HepG2 (cell line): ENCODE results near the gene DTYMK. TPM values are rescaled to one million over a fixed set of nuclear protein-coding genes. Genes with fewer than 3 reads are reported as not detected.

Experiments
- FOXA3 ChIP-seq: IDR thresholded peaks from 2 replicates; pipeline ENCODE4 v1.6.1; 2016; ENCODE audit warnings: missing genetic modification reagents, missing compliant biosample characterization
- HES4 ChIP-seq: sonication (generic); formaldehyde crosslinking; IDR thresholded peaks from 2 replicates; pipeline ENCODE4 v1.9.0; 2021; ENCODE audit warnings: mild to moderate bottlenecking, missing genetic modification reagents, borderline replicate concordance
- RARA ChIP-seq: IDR thresholded peaks from 2 replicates; pipeline ENCODE4 v1.6.1; 2016; ENCODE audit warnings: missing genetic modification reagents, missing compliant biosample characterization
- SP5 ChIP-seq: IDR thresholded peaks from 2 replicates; pipeline ENCODE4 v1.6.1; 2016; ENCODE audit warnings: low read depth, borderline replicate concordance
- TEAD3 ChIP-seq: optimal IDR thresholded peaks from 2 replicates; pipeline ENCODE3; 2016; ENCODE audit warnings: borderline replicate concordance
- ZC3H13 ChIP-seq: sonication (generic); formaldehyde crosslinking; IDR thresholded peaks from 2 replicates; pipeline ENCODE4 v1.8.1; 2023; ENCODE audit warnings: mild to moderate bottlenecking, missing genetic modification reagents, moderate library complexity
- ZNF224 ChIP-seq: sonication (generic); formaldehyde crosslinking; IDR thresholded peaks from 2 replicates; pipeline ENCODE4 v1.5.0; 2020; ENCODE audit warnings: mild to moderate bottlenecking, missing genetic modification reagents
- ZNF235 ChIP-seq: sonication (generic); formaldehyde crosslinking; IDR thresholded peaks from 2 replicates; pipeline ENCODE4 v1.8.1; 2023; ENCODE audit warnings: mild to moderate bottlenecking, missing genetic modification reagents, borderline replicate concordance
- ZNF343 ChIP-seq: sonication (generic); formaldehyde crosslinking; IDR thresholded peaks from 2 replicates; pipeline ENCODE4 v1.4.0; 2020; ENCODE audit warnings: mild to moderate bottlenecking, missing genetic modification reagents
- ZNF547 ChIP-seq: sonication (generic); formaldehyde crosslinking; IDR thresholded peaks from 2 replicates; pipeline ENCODE4 v1.5.1; 2020; ENCODE audit warnings: mild to moderate bottlenecking, missing genetic modification reagents
- ZNF746 ChIP-seq: sonication (generic); formaldehyde crosslinking; IDR thresholded peaks from 2 replicates; pipeline ENCODE4 v1.8.0; 2022; ENCODE audit warnings: mild to moderate bottlenecking, missing genetic modification reagents
- ZNF83 ChIP-seq: sonication (generic); formaldehyde crosslinking; IDR thresholded peaks from 2 replicates; pipeline ENCODE4 v1.4.0; 2020; ENCODE audit warnings: missing genetic modification reagents, mild to moderate bottlenecking, borderline replicate concordance
- ZSCAN21 ChIP-seq: sonication (generic); formaldehyde crosslinking; IDR thresholded peaks from 2 replicates; pipeline ENCODE4 v1.8.0; 2022; ENCODE audit warnings: mild to moderate bottlenecking, missing genetic modification reagents, moderate library complexity, borderline replicate concordance
- ZSCAN29 ChIP-seq: sonication (generic); formaldehyde crosslinking; conservative IDR thresholded peaks from 2 replicates; pipeline ENCODE4 v1.4.0; 2020; ENCODE audit warnings: mild to moderate bottlenecking, missing genetic modification reagents
- polyA plus RNA-seq, 8 experiments: library from polyadenylated mRNA; depleted of rRNA in 3 of 8; stranded (reverse) in 7 of 8; unstranded in 1 of 8; fragments of >200 nt; fragmentation: Illumina TruSeq in 4 of 8; extraction: Trizol in 4 of 8; gene quantifications; 2 replicates each; pipeline versions ENCODE4 v1.2.1 to v1.2.3, GENCODE V29; 2011 to 2016; ENCODE audit warnings: low read depth in 4 of 8, missing spikeins in 1 of 8, mixed read lengths in 1 of 8; ENCODE audit not compliant: insufficient read depth in 1 of 8
- total RNA-seq, 5 experiments: library from RNA; depleted of rRNA; stranded (reverse); fragments of >200 nt; fragmentation: Illumina TruSeq; extraction: Trizol; gene quantifications; 2 replicates each; pipeline ENCODE4 v1.2.3, GENCODE V29; 2016; ENCODE audit warnings: low read depth in 1 of 5
- TF ChIP-seq, protein P1 (sequence below): sonication (generic); formaldehyde crosslinking; IDR thresholded peaks from 2 replicates; pipeline ENCODE4 v1.4.0; 2020; ENCODE audit warnings: mild to moderate bottlenecking, missing genetic modification reagents
- TF ChIP-seq, protein P2 (sequence below): sonication (generic); formaldehyde crosslinking; IDR thresholded peaks from 2 replicates; pipeline ENCODE4 v1.4.0; 2020; ENCODE audit warnings: missing genetic modification reagents, mild to moderate bottlenecking, borderline replicate concordance
- TF ChIP-seq, protein P3 (sequence below): sonication (generic); formaldehyde crosslinking; IDR thresholded peaks from 2 replicates; pipeline ENCODE4 v1.4.0; 2020; ENCODE audit warnings: missing genetic modification reagents
- TF ChIP-seq, protein P4 (sequence below): sonication (generic); formaldehyde crosslinking; IDR thresholded peaks from 2 replicates; pipeline ENCODE4 v1.8.1; 2023; ENCODE audit warnings: mild to moderate bottlenecking, missing genetic modification reagents
- TF ChIP-seq, protein P5 (sequence below): sonication (generic); formaldehyde crosslinking; IDR thresholded peaks from 2 replicates; pipeline ENCODE4 v1.5.0; 2020; ENCODE audit warnings: missing genetic modification reagents, mild to moderate bottlenecking, borderline replicate concordance

Gene DTYMK
- total and polyA plus RNA-seq, 2 of the 13 experiments (the other 11 are each of a cell fraction or from before 2014, with no cell fraction given), result 57.5 to 134 TPM

DNA sequence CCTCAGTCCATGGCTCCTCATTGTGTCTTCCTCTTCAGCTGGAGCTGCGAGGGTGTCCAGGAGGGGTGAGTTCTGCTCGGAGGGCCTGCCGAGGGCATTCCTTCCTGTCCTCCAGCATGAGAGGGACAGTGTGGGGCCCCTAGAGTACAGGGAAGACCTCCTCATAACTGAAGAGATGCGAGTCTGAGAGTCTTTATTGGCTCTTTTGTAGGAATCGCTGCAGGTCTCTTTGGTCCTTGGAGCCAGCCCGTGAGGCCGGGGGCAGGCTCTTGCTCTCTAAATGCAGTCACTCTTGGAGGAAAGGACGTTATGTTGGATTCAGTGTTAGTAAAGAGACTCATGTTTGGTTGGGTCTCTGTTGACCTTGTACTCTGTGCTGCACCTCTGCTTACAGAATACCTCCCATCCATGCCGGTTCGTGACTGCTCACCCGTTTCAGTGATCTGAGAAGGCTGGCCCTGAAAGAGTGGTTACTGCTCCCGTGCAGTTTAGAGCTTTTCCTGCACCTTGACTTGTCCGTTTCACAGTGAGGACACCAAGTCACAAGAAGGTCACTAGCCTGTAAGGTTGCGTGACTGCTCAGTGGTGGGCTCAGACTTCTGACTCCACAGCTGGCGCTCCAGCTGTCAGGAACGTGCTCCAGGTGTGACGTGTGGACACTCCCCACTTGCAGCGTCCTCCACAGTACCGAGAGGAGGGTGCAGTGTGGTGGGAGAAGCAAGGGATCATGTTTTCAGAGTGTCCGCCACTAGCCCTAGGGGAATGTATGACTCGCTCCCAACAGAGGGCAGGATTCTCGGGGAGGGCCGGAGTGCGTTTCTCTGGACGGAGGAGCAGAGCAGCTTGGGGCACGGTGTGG, 41.3 kb downstream of the DTYMK start (continued):
- TF ChIP-seq, protein P1, sequence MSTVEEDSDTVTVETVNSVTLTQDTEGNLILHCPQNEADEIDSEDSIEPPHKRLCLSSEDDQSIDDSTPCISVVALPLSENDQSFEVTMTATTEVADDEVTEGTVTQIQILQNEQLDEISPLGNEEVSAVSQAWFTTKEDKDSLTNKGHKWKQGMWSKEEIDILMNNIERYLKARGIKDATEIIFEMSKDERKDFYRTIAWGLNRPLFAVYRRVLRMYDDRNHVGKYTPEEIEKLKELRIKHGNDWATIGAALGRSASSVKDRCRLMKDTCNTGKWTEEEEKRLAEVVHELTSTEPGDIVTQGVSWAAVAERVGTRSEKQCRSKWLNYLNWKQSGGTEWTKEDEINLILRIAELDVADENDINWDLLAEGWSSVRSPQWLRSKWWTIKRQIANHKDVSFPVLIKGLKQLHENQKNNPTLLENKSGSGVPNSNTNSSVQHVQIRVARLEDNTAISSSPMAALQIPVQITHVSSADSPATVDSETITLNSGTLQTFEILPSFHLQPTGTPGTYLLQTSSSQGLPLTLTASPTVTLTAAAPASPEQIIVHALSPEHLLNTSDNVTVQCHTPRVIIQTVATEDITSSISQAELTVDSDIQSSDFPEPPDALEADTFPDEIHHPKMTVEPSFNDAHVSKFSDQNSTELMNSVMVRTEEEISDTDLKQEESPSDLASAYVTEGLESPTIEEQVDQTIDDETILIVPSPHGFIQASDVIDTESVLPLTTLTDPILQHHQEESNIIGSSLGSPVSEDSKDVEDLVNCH (CRISPR knock-in tag), result no peak
- TF ChIP-seq TEAD3 (CRISPR knock-in tag), result peak; percentile 69
- peak; percentile 60; the same call in 1 of the 2 replicates for TF ChIP-seq ZNF746 (CRISPR knock-in tag)
- peak; percentile 55; the same call in 1 of the 2 replicates for TF ChIP-seq ZSCAN29 (CRISPR knock-in tag)
- TF ChIP-seq, protein P2, sequence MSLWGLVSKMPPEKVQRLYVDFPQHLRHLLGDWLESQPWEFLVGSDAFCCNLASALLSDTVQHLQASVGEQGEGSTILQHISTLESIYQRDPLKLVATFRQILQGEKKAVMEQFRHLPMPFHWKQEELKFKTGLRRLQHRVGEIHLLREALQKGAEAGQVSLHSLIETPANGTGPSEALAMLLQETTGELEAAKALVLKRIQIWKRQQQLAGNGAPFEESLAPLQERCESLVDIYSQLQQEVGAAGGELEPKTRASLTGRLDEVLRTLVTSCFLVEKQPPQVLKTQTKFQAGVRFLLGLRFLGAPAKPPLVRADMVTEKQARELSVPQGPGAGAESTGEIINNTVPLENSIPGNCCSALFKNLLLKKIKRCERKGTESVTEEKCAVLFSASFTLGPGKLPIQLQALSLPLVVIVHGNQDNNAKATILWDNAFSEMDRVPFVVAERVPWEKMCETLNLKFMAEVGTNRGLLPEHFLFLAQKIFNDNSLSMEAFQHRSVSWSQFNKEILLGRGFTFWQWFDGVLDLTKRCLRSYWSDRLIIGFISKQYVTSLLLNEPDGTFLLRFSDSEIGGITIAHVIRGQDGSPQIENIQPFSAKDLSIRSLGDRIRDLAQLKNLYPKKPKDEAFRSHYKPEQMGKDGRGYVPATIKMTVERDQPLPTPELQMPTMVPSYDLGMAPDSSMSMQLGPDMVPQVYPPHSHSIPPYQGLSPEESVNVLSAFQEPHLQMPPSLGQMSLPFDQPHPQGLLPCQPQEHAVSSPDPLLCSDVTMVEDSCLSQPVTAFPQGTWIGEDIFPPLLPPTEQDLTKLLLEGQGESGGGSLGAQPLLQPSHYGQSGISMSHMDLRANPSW, result 0 out of 2 replicates have a peak, but pooled peaks have one; percentile 79
- peak; percentile 69; the same call in 1 of the 2 replicates for TF ChIP-seq ZNF224
- TF ChIP-seq ZC3H13 (CRISPR knock-in tag), result peak; percentile 84; the same call in 1 of the 2 replicates
- TF ChIP-seq ZSCAN21, result peak; percentile 86
- peak; percentile 77 for TF ChIP-seq FOXA3
- TF ChIP-seq SP5, result no peak
- TF ChIP-seq RARA (CRISPR knock-in tag), result peak; percentile 74
- TF ChIP-seq ZNF83 (CRISPR knock-in tag), result no peak
- no peak; the same call in 1 of the 2 replicates for TF ChIP-seq ZNF235 (CRISPR knock-in tag)
- TF ChIP-seq ZNF547 (CRISPR knock-in tag), result peak; percentile 69; the same call in 1 of the 2 replicates
- peak; percentile 44; the same call in 1 of the 2 replicates for TF ChIP-seq ZNF343 (CRISPR knock-in tag)
- TF ChIP-seq, protein P3, sequence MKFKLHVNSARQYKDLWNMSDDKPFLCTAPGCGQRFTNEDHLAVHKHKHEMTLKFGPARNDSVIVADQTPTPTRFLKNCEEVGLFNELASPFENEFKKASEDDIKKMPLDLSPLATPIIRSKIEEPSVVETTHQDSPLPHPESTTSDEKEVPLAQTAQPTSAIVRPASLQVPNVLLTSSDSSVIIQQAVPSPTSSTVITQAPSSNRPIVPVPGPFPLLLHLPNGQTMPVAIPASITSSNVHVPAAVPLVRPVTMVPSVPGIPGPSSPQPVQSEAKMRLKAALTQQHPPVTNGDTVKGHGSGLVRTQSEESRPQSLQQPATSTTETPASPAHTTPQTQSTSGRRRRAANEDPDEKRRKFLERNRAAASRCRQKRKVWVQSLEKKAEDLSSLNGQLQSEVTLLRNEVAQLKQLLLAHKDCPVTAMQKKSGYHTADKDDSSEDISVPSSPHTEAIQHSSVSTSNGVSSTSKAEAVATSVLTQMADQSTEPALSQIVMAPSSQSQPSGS, result no peak; the same call in 1 of the 2 replicates
- TF ChIP-seq, protein P4, sequence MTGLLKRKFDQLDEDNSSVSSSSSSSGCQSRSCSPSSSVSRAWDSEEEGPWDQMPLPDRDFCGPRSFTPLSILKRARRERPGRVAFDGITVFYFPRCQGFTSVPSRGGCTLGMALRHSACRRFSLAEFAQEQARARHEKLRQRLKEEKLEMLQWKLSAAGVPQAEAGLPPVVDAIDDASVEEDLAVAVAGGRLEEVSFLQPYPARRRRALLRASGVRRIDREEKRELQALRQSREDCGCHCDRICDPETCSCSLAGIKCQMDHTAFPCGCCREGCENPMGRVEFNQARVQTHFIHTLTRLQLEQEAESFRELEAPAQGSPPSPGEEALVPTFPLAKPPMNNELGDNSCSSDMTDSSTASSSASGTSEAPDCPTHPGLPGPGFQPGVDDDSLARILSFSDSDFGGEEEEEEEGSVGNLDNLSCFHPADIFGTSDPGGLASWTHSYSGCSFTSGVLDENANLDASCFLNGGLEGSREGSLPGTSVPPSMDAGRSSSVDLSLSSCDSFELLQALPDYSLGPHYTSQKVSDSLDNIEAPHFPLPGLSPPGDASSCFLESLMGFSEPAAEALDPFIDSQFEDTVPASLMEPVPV (CRISPR knock-in tag), result peak; percentile 94
- 0 out of 2 replicates have a peak, but pooled peaks have one; percentile 83 for TF ChIP-seq HES4 (CRISPR knock-in tag)
- TF ChIP-seq, protein P5, sequence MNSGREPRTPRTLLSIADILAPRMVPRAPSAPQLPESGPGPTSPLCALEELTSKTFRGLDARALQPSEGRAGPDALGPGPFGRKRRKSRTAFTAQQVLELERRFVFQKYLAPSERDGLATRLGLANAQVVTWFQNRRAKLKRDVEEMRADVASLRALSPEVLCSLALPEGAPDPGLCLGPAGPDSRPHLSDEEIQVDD (CRISPR knock-in tag), result 0 out of 2 replicates have a peak, but pooled peaks have one; percentile 38
